GM13977 (cell line): Measurements from ENCODE around the gene ALDH1A1.

Experiments
- DNase-seq: peaks from one replicate; pipeline ENCODE4 v3.0.0; 2012; ENCODE audit warnings: low spot score
- in situ Hi-C: fragments of 300-500 bp; cut with MboI; formaldehyde crosslinking; loops from one replicate; pipeline ENCODE4 v1.12.0; 2022; ENCODE audit warnings: low sequenced_read_pairs, low pct_unique_long_range_greater_than_20kb, mixed read lengths, inconsistent platforms; ENCODE audit not compliant: unreplicated experiment
- TF ChIP-seq, protein P1 (sequence below): IDR thresholded peaks from 2 replicates; pipeline ENCODE4 v1.5.1; 2012; ENCODE audit warnings: mild to moderate bottlenecking, control low read depth; ENCODE audit not compliant: insufficient read depth; ENCODE audit errors: extremely low read depth, missing control alignments

Gene ALDH1A1

DNA sequence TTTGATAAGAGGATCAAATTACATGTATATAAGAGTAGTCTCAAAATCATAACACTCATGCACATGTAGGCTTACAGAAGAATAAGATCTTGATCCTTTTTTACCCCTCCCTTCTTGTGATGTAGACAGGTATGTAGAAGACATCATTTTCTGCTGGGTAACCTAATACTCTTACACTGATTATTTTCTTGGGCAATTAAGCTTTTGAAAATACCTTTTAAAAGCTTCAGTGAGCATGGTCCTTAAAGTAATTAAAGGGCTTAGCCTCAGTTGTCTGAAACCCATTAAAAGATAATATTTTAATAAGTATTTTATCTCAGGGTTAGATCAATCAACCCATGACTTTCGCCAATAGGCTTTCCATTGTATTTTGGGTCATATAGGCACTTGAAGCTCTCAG lies 50.6 kb downstream of the ALDH1A1 start:
- TF ChIP-seq, protein P1, sequence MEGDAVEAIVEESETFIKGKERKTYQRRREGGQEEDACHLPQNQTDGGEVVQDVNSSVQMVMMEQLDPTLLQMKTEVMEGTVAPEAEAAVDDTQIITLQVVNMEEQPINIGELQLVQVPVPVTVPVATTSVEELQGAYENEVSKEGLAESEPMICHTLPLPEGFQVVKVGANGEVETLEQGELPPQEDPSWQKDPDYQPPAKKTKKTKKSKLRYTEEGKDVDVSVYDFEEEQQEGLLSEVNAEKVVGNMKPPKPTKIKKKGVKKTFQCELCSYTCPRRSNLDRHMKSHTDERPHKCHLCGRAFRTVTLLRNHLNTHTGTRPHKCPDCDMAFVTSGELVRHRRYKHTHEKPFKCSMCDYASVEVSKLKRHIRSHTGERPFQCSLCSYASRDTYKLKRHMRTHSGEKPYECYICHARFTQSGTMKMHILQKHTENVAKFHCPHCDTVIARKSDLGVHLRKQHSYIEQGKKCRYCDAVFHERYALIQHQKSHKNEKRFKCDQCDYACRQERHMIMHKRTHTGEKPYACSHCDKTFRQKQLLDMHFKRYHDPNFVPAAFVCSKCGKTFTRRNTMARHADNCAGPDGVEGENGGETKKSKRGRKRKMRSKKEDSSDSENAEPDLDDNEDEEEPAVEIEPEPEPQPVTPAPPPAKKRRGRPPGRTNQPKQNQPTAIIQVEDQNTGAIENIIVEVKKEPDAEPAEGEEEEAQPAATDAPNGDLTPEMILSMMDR: no peak
- no peak for DNase-seq
- in situ Hi-C loops: no loop called here

DNA sequence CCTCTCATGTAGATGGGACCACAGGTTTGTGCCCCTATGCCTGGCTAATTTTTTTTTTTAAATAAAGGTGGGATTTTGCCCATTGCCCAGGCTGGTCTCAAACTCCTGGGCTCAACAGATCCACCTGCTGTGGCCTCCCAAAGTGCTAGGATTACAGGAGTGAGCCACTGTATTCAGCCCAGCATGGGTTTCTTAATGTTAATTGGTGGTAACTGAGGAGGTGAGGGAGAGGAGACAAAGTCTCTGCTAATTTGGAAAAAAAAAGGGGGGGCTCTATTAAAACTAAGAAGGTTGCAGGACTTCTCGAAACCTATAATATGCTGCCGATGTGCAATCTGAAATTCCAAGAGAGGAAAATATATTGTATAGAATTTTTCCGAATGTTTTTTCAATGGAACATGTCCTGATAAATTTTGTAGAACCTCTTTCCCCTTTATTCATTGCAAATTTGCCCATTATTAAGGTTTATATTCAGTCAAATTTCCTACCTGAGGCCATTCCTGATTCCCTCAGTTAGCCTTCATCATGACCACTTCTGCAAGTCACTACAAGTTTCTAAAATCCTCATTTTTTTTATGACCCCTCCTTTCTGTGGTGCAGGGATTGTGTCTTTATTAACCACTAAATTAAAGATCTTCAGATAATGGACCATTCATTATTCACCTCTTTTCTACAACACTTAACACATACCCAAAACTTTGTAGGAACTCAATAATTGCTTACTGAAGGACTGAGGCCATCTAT lies 52.9 kb downstream of the ALDH1A1 start:
- DNase-seq: no peak
- in situ Hi-C loops: no loop called here
- TF ChIP-seq, protein P1: no peak

DNA sequence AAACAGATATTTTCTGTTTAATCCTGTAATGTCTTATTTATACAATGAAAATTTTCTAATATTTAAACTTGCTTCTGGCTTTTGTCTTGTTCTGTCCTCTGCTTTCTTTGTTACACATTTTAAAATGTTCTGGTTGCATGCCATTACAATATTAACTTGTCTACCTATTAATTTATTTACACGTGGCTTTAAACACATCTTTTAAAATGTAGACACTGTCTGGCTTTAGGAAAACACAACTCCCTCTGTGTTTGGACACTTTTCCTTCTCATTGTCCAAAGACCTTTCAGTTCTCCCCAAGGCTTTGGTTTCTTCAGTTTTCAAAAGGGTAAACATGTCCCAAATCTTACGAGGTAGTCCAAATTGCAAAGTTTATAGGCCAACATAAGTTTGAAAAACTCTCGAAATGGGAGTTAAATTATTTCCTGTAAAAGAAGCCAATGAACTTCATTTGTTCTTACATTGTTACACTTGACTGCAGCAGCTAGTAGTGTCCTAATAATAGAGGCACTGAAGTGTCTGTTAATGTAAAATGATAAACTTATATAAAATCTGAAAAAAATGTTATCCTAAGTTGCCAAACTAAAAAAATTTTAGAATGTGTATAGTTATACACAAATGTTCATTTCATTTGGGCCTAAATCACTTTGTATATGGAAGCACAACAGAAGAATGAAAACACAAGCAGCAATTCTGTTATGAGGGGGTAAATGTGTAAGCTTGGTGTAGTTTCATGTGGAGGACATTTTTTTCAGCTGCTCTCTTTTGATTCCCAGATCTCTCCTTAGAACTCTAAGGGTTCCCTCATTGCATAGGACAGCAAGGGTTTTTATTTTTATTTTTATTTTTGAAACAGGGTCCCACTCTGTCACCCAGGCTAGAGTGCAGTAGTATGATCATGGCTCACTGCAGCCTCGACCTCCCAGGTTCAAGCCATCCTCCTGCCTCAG lies 53.8 kb downstream of the ALDH1A1 start:
- in situ Hi-C loops: no loop called here

DNA sequence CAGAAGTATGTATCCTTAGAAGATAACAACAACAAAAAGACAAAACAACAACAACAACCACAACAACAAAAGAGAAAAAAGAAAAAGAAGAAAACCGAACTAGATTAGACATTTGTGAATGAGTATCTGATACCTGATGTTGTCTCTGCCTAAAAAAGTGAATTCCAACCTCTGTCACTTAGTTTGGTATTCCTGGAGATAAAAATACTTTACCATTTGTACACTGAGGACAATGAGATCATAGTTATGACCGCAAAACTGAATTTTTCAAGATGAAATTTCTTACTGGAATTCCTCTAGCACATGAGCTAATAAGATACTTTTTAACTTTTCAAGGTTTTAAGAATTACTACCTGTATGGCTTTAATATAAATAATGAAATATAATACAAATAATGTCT lies 54.5 kb downstream of the ALDH1A1 start:
- in situ Hi-C loops: no loop called here
- TF ChIP-seq, protein P1: no peak
- no peak for DNase-seq

More for the DNA sequence above, 53.8 kb downstream of the ALDH1A1 start:
- TF ChIP-seq, protein P1: no peak
- DNase-seq: no peak

DNA sequence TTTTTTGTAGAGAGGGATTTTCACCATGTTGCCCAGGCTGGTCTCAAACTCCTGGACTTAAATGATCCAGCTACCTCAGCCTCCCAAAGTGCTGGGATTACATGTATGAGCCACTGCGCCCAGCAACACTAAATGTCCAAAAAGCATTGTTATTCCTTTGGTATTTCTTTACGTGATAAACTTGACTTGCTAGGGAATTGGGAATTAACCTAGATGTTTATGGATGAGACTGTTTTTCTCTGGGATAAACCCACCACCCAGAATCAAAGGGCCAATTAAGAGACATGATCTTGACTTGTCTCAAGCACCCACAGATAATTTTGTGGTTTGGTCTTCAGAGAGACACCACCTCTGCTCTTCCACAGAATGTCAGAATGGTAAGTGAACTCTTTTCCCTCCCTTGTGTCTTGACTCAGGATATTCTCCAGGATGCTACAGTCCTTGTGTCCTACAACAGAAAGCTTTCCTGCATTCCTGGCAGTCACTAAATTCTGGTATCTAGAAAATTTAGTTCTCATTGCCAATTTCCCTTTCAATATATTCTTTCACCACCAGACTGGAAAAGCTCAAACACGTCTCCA lies 55.7 kb downstream of the ALDH1A1 start:
- DNase-seq: no peak
- TF ChIP-seq, protein P1: no peak
- in situ Hi-C loops: no loop called here

DNA sequence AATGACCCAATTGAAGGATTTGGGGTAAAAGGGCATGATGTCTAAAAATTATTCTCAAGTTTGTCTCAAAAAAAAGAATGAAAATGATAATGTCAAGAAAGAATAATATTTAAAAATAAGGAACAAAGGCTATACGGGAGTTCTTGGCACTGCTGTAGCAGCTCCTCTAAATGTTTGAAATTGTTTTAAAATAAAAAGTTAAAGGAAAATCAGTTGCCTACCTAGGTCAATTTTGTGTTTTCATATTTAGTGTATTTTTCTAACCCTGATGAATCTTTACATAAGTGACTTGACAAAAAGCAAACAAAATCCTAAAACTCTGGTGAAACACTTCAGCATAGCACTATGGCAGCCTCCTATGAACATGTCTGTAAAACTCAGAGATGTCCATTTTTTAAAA lies 56.4 kb downstream of the ALDH1A1 start:
- in situ Hi-C loops: no loop called here
- TF ChIP-seq, protein P1: no peak
- DNase-seq: no peak
